ENCODE measurements around the gene SH3BGRL3. TPM values are rescaled to one million over a fixed set of nuclear protein-coding genes. Genes with fewer than 3 reads are reported as not detected.

The SH3BGRL3 gene
- total RNA-seq, 1 donor from 2014 or later = 140 TPM

GRCh38 chr1:26259005-26259404 is 20.9 kb upstream of the SH3BGRL3 start:
- H3K9me3 Mint-ChIP-seq (ENCODE audit: unreplicated experiment) = no peaks in the 10 kb centered on the region
- no peak overlapping the region for H3K4me3 Mint-ChIP-seq (ENCODE audit: unreplicated experiment)
- peaks cover 5% of the 10 kb centered on the region for H3K4me1 Mint-ChIP-seq (ENCODE audit: unreplicated experiment)

GRCh38 chr1:26259578-26259977 is 20.3 kb upstream of the SH3BGRL3 start:
- Mint-ChIP-seq H3K27me3 (ENCODE audit: unreplicated experiment) (no peaks in the 10 kb centered on the region), H3K36me3 (ENCODE audit: unreplicated experiment) (peaks cover 55% of the 10 kb centered on the region), H3K4me1 (ENCODE audit: unreplicated experiment) (peaks cover under 1% of the 10 kb centered on the region), H3K9me3 (ENCODE audit: unreplicated experiment) (no peaks in the 10 kb centered on the region), H3K4me3 (ENCODE audit: unreplicated experiment) (no peak overlapping the region), H3K27ac (ENCODE audit: unreplicated experiment) (no peak overlapping the region)
- no peak for TF ChIP-seq CTCF (IDR thresholded peaks at IDR 0.05)
- DNase-seq (ENCODE audit: extremely low spot score, unreplicated experiment) = no peak

More at GRCh38 chr1:26259005-26259404, 20.9 kb upstream of the SH3BGRL3 start:
- Mint-ChIP-seq H3K27me3 (ENCODE audit: unreplicated experiment) (no peaks in the 10 kb centered on the region), H3K36me3 (ENCODE audit: unreplicated experiment) (peaks cover 52% of the 10 kb centered on the region), H3K27ac (ENCODE audit: unreplicated experiment) (no peak overlapping the region)
- TF ChIP-seq CTCF (IDR thresholded peaks at IDR 0.05) = no peak
- no peak for DNase-seq (ENCODE audit: extremely low spot score, unreplicated experiment)

GRCh38 chr1:26263212-26263611 is 16.7 kb upstream of the SH3BGRL3 start:
- H3K4me3 Mint-ChIP-seq (ENCODE audit: unreplicated experiment) = no peak overlapping the region
- no peak for DNase-seq (ENCODE audit: extremely low spot score, unreplicated experiment)
- H3K27me3 Mint-ChIP-seq (ENCODE audit: unreplicated experiment) = no peaks in the 10 kb centered on the region
- H3K9me3 Mint-ChIP-seq (ENCODE audit: unreplicated experiment) = no peaks in the 10 kb centered on the region
- peaks cover 48% of the 10 kb centered on the region for H3K36me3 Mint-ChIP-seq (ENCODE audit: unreplicated experiment)
- no peak overlapping the region for H3K27ac Mint-ChIP-seq (ENCODE audit: unreplicated experiment)
- no peaks in the 10 kb centered on the region for H3K4me1 Mint-ChIP-seq (ENCODE audit: unreplicated experiment)
- TF ChIP-seq CTCF (IDR thresholded peaks at IDR 0.05) = no peak

GRCh38 chr1:26265405-26265804 is 14.5 kb upstream of the SH3BGRL3 start:
- H3K36me3 Mint-ChIP-seq (ENCODE audit: unreplicated experiment) = peaks cover 48% of the 10 kb centered on the region
- H3K4me3 Mint-ChIP-seq (ENCODE audit: unreplicated experiment) = no peak overlapping the region
- H3K9me3 Mint-ChIP-seq (ENCODE audit: unreplicated experiment) = peaks cover 5% of the 10 kb centered on the region
- no peaks in the 10 kb centered on the region for H3K27me3 Mint-ChIP-seq (ENCODE audit: unreplicated experiment)
- no peak overlapping the region for H3K27ac Mint-ChIP-seq (ENCODE audit: unreplicated experiment)
- no peaks in the 10 kb centered on the region for H3K4me1 Mint-ChIP-seq (ENCODE audit: unreplicated experiment)
- DNase-seq (ENCODE audit: extremely low spot score, unreplicated experiment) = no peak
- no peak for TF ChIP-seq CTCF (IDR thresholded peaks at IDR 0.05)

- no peaks in the 10 kb centered on the region for H3K4me1 Mint-ChIP-seq (ENCODE audit: unreplicated experiment)
- H3K4me3 Mint-ChIP-seq (ENCODE audit: unreplicated experiment) = no peak overlapping the region
- no peak for DNase-seq (ENCODE audit: extremely low spot score, unreplicated experiment)
- peaks cover 46% of the 10 kb centered on the region for H3K36me3 Mint-ChIP-seq (ENCODE audit: unreplicated experiment)
- H3K9me3 Mint-ChIP-seq (ENCODE audit: unreplicated experiment) = peaks cover 5% of the 10 kb centered on the region
- no peak for TF ChIP-seq CTCF (IDR thresholded peaks at IDR 0.05)
- H3K27ac Mint-ChIP-seq (ENCODE audit: unreplicated experiment) = no peak overlapping the region
- H3K27me3 Mint-ChIP-seq (ENCODE audit: unreplicated experiment) = no peaks in the 10 kb centered on the region
Observed at GRCh38 chr1:26268290-26269197, 11.3 kb upstream of the SH3BGRL3 start.

Measured in osteocyte (in vitro differentiated cells).